Measurements from ENCODE around the gene TENT4A.
"Not testable (repeated sequence)": the region's sequence is repeated elsewhere in the genome, so short reads cannot be mapped to it uniquely, and the experiment has no call there.

The TENT4A gene

GRCh38 chr5:6713274-6714225 is at the start of gene TENT4A:
TENT4A (plus strand) TSS chr5:6713432; CDS start chr5:6713984, 552 bp downstream.
- DNase-seq (ENCODE audit: low read depth) = peak; percentile 38

GRCh38 chr5:6666762-6667161 is 46.5 kb upstream of the TENT4A start:
- no peak for DNase-seq (ENCODE audit: low read depth)

- DNase-seq (ENCODE audit: low read depth) = no peak
Measured at GRCh38 chr5:6667648-6668047, 45.6 kb upstream of the TENT4A start.

GRCh38 chr5:6668717-6669116 is 44.5 kb upstream of the TENT4A start:
- not testable (repeated sequence) for DNase-seq (ENCODE audit: low read depth)

- DNase-seq (ENCODE audit: low read depth) = no peak
Measured at GRCh38 chr5:6673031-6673430, 40.2 kb upstream of the TENT4A start.

GRCh38 chr5:6673963-6674362 is 39.3 kb upstream of the TENT4A start:
- DNase-seq (ENCODE audit: low read depth) = no peak

- no peak for DNase-seq (ENCODE audit: low read depth)
Measured at GRCh38 chr5:6674421-6674820, 38.8 kb upstream of the TENT4A start.

GRCh38 chr5:6674886-6675285 is 38.3 kb upstream of the TENT4A start:
- no peak for DNase-seq (ENCODE audit: low read depth)

GRCh38 chr5:6675784-6676491 is 37.3 kb upstream of the TENT4A start:
- DNase-seq (ENCODE audit: low read depth) = peak; percentile 5

- DNase-seq (ENCODE audit: low read depth) = peak; percentile 63
Measured at GRCh38 chr5:6676702-6677101, 36.5 kb upstream of the TENT4A start.

GRCh38 chr5:6678385-6678784 is 34.8 kb upstream of the TENT4A start:
- DNase-seq (ENCODE audit: low read depth) = no peak

GRCh38 chr5:6680922-6681321 is 32.3 kb upstream of the TENT4A start:
- no peak for DNase-seq (ENCODE audit: low read depth)

GRCh38 chr5:6681682-6682081 is 31.6 kb upstream of the TENT4A start:
- no peak for DNase-seq (ENCODE audit: low read depth)

- no peak for DNase-seq (ENCODE audit: low read depth)
Measured at GRCh38 chr5:6682239-6682638, 31.0 kb upstream of the TENT4A start.

- DNase-seq (ENCODE audit: low read depth) = no peak
Measured at GRCh38 chr5:6683241-6683640, 30.0 kb upstream of the TENT4A start.

- DNase-seq (ENCODE audit: low read depth) = no peak
Measured at GRCh38 chr5:6684075-6684474, 29.2 kb upstream of the TENT4A start.

GRCh38 chr5:6686501-6686900 is 26.7 kb upstream of the TENT4A start:
- DNase-seq (ENCODE audit: low read depth) = no peak

GRCh38 chr5:6686915-6687409 is 26.3 kb upstream of the TENT4A start:
- DNase-seq (ENCODE audit: low read depth) = peak; percentile 56

- DNase-seq (ENCODE audit: low read depth) = no peak
Measured at GRCh38 chr5:6687505-6687904, 25.7 kb upstream of the TENT4A start.

- DNase-seq (ENCODE audit: low read depth) = no peak
Measured at GRCh38 chr5:6692906-6693305, 20.3 kb upstream of the TENT4A start.

GRCh38 chr5:6698696-6699095 is 14.5 kb upstream of the TENT4A start:
- DNase-seq (ENCODE audit: low read depth) = no peak

GRCh38 chr5:6699357-6699756 is 13.9 kb upstream of the TENT4A start:
- no peak for DNase-seq (ENCODE audit: low read depth)

- DNase-seq (ENCODE audit: low read depth) = no peak
Measured at GRCh38 chr5:6700074-6700684, 13.1 kb upstream of the TENT4A start.

Measured in ELR (cell line).